NCI-H82 treated with DMSO at 0.1 percent for 48 hours (cell line): Measurements from ENCODE around the gene TMEM179.

Experiments used
- DNase-seq: peaks from one replicate; lab custom pipeline; 2025; ENCODE audit not compliant: unreplicated experiment; lab: John Stamatoyannopoulos, UW

TMEM179 gene

GRCh38 chr14:104547310-104547997 lies 57.1 kb downstream of the TMEM179 start:
- DNase-seq = no peak

- no peak for DNase-seq
These were observed 57.8 kb downstream of the TMEM179 start for GRCh38 chr14:104546591-104547309.

DNA sequence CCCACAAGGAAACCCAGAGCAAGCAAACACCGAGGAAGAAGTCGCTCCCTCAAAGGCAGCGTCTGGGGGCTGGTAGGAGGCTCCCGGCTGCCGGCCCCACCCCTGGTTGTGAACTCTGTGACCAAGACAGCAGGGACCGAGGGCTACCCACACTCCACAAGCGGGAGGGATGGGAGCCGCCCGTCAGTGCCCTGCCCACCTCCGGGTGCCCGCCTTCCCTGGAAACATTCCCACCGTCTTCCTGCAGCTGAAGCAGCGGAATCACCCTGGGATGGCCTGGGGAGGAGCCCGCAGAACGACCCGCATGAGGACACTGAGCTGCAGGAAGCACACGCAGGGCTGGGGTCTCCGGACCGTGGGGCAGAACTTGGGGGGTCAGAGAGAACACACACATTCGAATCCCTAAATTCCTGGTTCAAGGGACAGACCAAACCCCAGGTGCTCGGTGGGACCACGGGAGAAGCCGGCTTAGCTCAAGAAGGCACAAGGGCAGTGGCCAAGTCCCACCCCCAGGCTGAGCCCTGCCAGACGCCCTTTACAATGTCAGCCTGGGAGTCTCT lies 58.5 kb downstream of the TMEM179 start:
- no peak for DNase-seq

GRCh38 chr14:104545151-104545941 lies 59.2 kb downstream of the TMEM179 start:
- no peak for DNase-seq

GRCh38 chr14:104544362-104544961 lies 60.1 kb downstream of the TMEM179 start:
- no peak for DNase-seq

- DNase-seq = no peak
These were observed 61.4 kb downstream of the TMEM179 start for GRCh38 chr14:104542871-104543830.

DNA sequence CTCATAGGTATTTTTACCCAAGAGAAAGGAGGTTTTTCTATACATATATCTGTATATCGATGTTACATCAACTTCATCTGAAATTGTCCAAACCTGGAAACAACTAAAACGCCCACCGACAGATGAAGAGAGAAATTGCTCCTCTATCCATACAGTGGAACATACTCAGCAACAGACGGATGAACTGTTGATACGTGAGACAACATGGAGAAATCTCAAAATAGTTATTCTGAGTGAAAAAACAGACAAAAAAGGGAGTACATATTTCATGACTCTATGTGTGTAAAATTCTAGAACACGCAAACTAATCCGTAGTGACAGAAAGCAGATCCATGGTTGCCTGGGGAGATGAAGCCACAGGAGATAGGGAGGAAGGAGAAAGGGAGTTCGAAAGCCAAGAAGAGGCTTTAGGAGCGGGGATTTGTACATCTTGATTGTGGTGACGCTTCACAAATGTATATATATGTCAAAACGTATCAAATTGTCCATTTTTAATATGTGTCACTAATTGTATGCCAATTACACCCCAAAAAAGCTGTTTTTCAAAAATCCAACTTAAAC lies 62.6 kb downstream of the TMEM179 start:
- no peak for DNase-seq
